Measurements from ENCODE around the gene SP6. TPM values are rescaled to one million over a fixed set of nuclear protein-coding genes. Genes with fewer than 3 reads are reported as not detected.

SP6 gene
- total and polyA plus RNA-seq, 7 experiments from 2014 or later, result 0.05 to 0.29 (median 0.19) TPM; not detected in 3

GRCh38 chr17:47846716-47847340 lies 4.1 kb downstream of the SP6 start:
- ChIA-PET CTCF (interaction anchor here (0.6 to 11.5 kb wide), 3 partner anchors 10 to 1785 kb away, joined by 4 to 290 read pairs (median 4); partner anchors contain the start of gene SP2), POLR2A (interaction anchor here (1.2 to 6.6 kb wide), 3 partner anchors 16 to 48 kb away, joined by 4 to 38 read pairs (median 17); partner anchors contain the start of genes LRRC46, MRPL10 and SP2)
- Mint-ChIP-seq H3K4me3 (peak overlapping the region in 5 of 10 donors; percentile 2 to 31 (median 26)), H3K9me3 (peaks cover 0 to 6% (median 0%) of the 10 kb centered on the region in 11 donors), H3K27ac (peak overlapping the region in 1 of 9 donors; percentile 17), H3K36me3 (no peaks in the 10 kb centered on the region), H3K27me3 (peaks cover 44 to 72% (median 60%) of the 10 kb centered on the region in 5 donors), H3K4me1 (peaks cover 18 to 37% (median 26%) of the 10 kb centered on the region in 7 donors)
- DNase-seq (no peak), ATAC-seq (no peak)
- Histone ChIP-seq H3K9me3 (ENCODE audit: control insufficient read depth in 2 of 3, low read length in 3 of 3) (no peaks in the 10 kb centered on the region), H3K36me3 (ENCODE audit: control insufficient read depth in 2 of 3, insufficient read depth in 3 of 3, low read length in 3 of 3) (no peaks in the 10 kb centered on the region), H3K4me3 (ENCODE audit: low read length) (no peak overlapping the region), H3K27ac (ENCODE audit: low read depth, low read length) (no peak overlapping the region), H3K27me3 (ENCODE audit: control insufficient read depth in 2 of 2, insufficient read depth in 2 of 2, low read length in 2 of 2) (peaks cover 0 to 35% of the 10 kb centered on the region in 2 donors), H3K4me1 (ENCODE audit: control insufficient read depth in 2 of 2, insufficient read depth in 2 of 2, low read length in 2 of 2) (peaks cover 8 to 17% of the 10 kb centered on the region in 2 donors)
- intact Hi-C loops (cut with micrococcal nuclease), result loop anchor here in 1 of 2 donors (10.0 kb wide), 1 partner anchor 198 kb away; the partner anchor contains the start of gene NFE2L1

GRCh38 chr17:47845716-47846075 lies 5.3 kb downstream of the SP6 start:
- H3K4me1 Mint-ChIP-seq, result peaks cover 17 to 43% (median 33%) of the 10 kb centered on the region in 7 donors
- ChIA-PET POLR2A (interaction anchor here (0.9 to 6.6 kb wide), 3 partner anchors 23 to 49 kb away, joined by 3 to 38 read pairs (median 3); partner anchors contain the start of gene SP2), CTCF (interaction anchor here (11.5 kb wide), 1 partner anchor 43 kb away, joined by 290 read pairs; the partner anchor contains the start of gene SP2)
- peaks cover 0 to 4% (median 0%) of the 10 kb centered on the region in 3 experiments for H3K36me3 ChIP-seq (ENCODE audit: control insufficient read depth in 2 of 3, insufficient read depth in 3 of 3, low read length in 3 of 3)
- intact Hi-C loops (cut with micrococcal nuclease), result loop anchor here in 1 of 2 donors (10.0 kb wide), 1 partner anchor 199 kb away; the partner anchor contains the start of gene NFE2L1
- H3K27me3 ChIP-seq (ENCODE audit: control insufficient read depth in 2 of 2, insufficient read depth in 2 of 2, low read length in 2 of 2), result peaks cover 0 to 30% of the 10 kb centered on the region in 2 donors
- ATAC-seq (no peak), DNase-seq (no peak)
- H3K27ac ChIP-seq (ENCODE audit: low read depth, low read length), result no peak overlapping the region
- H3K27ac Mint-ChIP-seq, result no peak overlapping the region
- no peaks in the 10 kb centered on the region for H3K36me3 Mint-ChIP-seq
- peaks cover 13 to 19% of the 10 kb centered on the region in 2 donors for H3K4me1 ChIP-seq (ENCODE audit: control insufficient read depth in 2 of 2, insufficient read depth in 2 of 2, low read length in 2 of 2)
- peaks cover 41 to 63% (median 54%) of the 10 kb centered on the region in 5 donors for H3K27me3 Mint-ChIP-seq
- H3K4me3 Mint-ChIP-seq, result no peak overlapping the region
- H3K9me3 ChIP-seq (ENCODE audit: control insufficient read depth in 2 of 3, low read length in 3 of 3), result no peaks in the 10 kb centered on the region
- no peak overlapping the region for H3K4me3 ChIP-seq (ENCODE audit: low read length)
- peaks cover 0 to 5% (median 0%) of the 10 kb centered on the region in 11 donors for H3K9me3 Mint-ChIP-seq

- Mint-ChIP-seq H3K27ac (no peak overlapping the region), H3K4me1 (peaks cover 12 to 42% (median 33%) of the 10 kb centered on the region in 7 donors), H3K27me3 (peaks cover 37 to 57% (median 50%) of the 10 kb centered on the region in 5 donors), H3K36me3 (no peaks in the 10 kb centered on the region), H3K9me3 (peaks cover 0 to 3% (median 0%) of the 10 kb centered on the region in 11 donors), H3K4me3 (no peak overlapping the region)
- intact Hi-C loops (cut with micrococcal nuclease), result loop anchor here (5.0 to 10.0 kb wide), 4 partner anchors 177 to 772 kb away; partner anchors contain the start of genes HOXB8 (in 1 of the 2) and NFE2L1 (in 1 of the 2)
- CTCF ChIA-PET, result interaction anchor here (0.6 to 11.5 kb wide), 3 partner anchors 23 to 44 kb away, joined by 3 to 290 read pairs (median 3); partner anchors contain the start of genes OSBPL7 and SP2
- H3K27me3 ChIP-seq (ENCODE audit: control insufficient read depth in 2 of 2, insufficient read depth in 2 of 2, low read length in 2 of 2), result peaks cover 0 to 30% of the 10 kb centered on the region in 2 donors
- DNase-seq (no peak), ATAC-seq (no peak)
- H3K9me3 ChIP-seq (ENCODE audit: control insufficient read depth in 2 of 3, low read length in 3 of 3), result no peaks in the 10 kb centered on the region
- H3K27ac ChIP-seq (ENCODE audit: low read depth, low read length), result no peak overlapping the region
- H3K4me3 ChIP-seq (ENCODE audit: low read length), result no peak overlapping the region
- POLR2A ChIA-PET, result interaction anchor here (0.9 to 6.6 kb wide), 3 partner anchors 23 to 50 kb away, joined by 3 to 38 read pairs (median 3); partner anchors contain the start of gene SP2
- H3K36me3 ChIP-seq (ENCODE audit: control insufficient read depth in 2 of 3, insufficient read depth in 3 of 3, low read length in 3 of 3), result peaks cover 0 to 4% (median 0%) of the 10 kb centered on the region in 3 experiments
- H3K4me1 ChIP-seq (ENCODE audit: control insufficient read depth in 2 of 2, insufficient read depth in 2 of 2, low read length in 2 of 2), result peaks cover 15 to 20% of the 10 kb centered on the region in 2 donors
These were observed 5.9 kb downstream of the SP6 start for GRCh38 chr17:47844814-47845715.

GRCh38 chr17:47844227-47844626 lies 6.7 kb downstream of the SP6 start:
- Mint-ChIP-seq H3K27me3 (peaks cover 30 to 49% (median 42%) of the 10 kb centered on the region in 5 donors), H3K4me3 (no peak overlapping the region), H3K36me3 (no peaks in the 10 kb centered on the region), H3K27ac (no peak overlapping the region), H3K9me3 (peaks cover 0 to 2% (median 0%) of the 10 kb centered on the region in 11 donors), H3K4me1 (peaks cover 12 to 41% (median 38%) of the 10 kb centered on the region in 7 donors)
- ATAC-seq (no peak), DNase-seq (no peak)
- intact Hi-C loops (cut with micrococcal nuclease), result loop anchor here (5.0 to 10.0 kb wide), 4 partner anchors 178 to 773 kb away; partner anchors contain the start of genes HOXB8 (in 1 of the 2) and NFE2L1 (in 1 of the 2)
- peaks cover 19 to 21% of the 10 kb centered on the region in 2 donors for H3K4me1 ChIP-seq (ENCODE audit: control insufficient read depth in 2 of 2, insufficient read depth in 2 of 2, low read length in 2 of 2)
- no peak overlapping the region for H3K4me3 ChIP-seq (ENCODE audit: low read length)
- H3K9me3 ChIP-seq (ENCODE audit: control insufficient read depth in 2 of 3, low read length in 3 of 3), result no peaks in the 10 kb centered on the region
- H3K27ac ChIP-seq (ENCODE audit: low read depth, low read length), result no peak overlapping the region
- ChIA-PET CTCF (interaction anchor here (0.6 to 11.5 kb wide), 2 partner anchors 22 to 45 kb away, joined by 3 to 290 read pairs; partner anchors contain the start of genes OSBPL7 and SP2), POLR2A (interaction anchor here (6.6 kb wide), 1 partner anchor 51 kb away, joined by 38 read pairs; the partner anchor contains the start of gene SP2)
- peaks cover 0 to 30% of the 10 kb centered on the region in 2 donors for H3K27me3 ChIP-seq (ENCODE audit: control insufficient read depth in 2 of 2, insufficient read depth in 2 of 2, low read length in 2 of 2)
- H3K36me3 ChIP-seq (ENCODE audit: control insufficient read depth in 2 of 3, insufficient read depth in 3 of 3, low read length in 3 of 3), result peaks cover 0 to 4% (median 0%) of the 10 kb centered on the region in 3 experiments

GRCh38 chr17:47843391-47843730 lies 7.6 kb downstream of the SP6 start:
- peaks cover 12 to 47% (median 36%) of the 10 kb centered on the region in 7 donors for H3K4me1 Mint-ChIP-seq
- ChIA-PET POLR2A (interaction anchor here (1.0 to 5.0 kb wide), 5 partner anchors 11 to 53 kb away, joined by 3 to 42 read pairs (median 4); partner anchors contain the start of genes LRRC46, MRPL10 and SP2), CTCF (interaction anchor here (0.9 to 11.5 kb wide), 4 partner anchors 46 to 750 kb away, joined by 3 to 290 read pairs (median 6); partner anchors contain the start of genes PNPO and SP2)
- no peaks in the 10 kb centered on the region for H3K9me3 Mint-ChIP-seq
- no peak overlapping the region for H3K4me3 ChIP-seq (ENCODE audit: low read length)
- H3K9me3 ChIP-seq (ENCODE audit: control insufficient read depth in 2 of 3, low read length in 3 of 3), result no peaks in the 10 kb centered on the region
- no peak overlapping the region for H3K27ac ChIP-seq (ENCODE audit: low read depth, low read length)
- ATAC-seq (no peak), DNase-seq (no peak)
- peak overlapping the region in 3 of 9 donors; percentile 10 to 86 (median 60) for H3K27ac Mint-ChIP-seq
- no peaks in the 10 kb centered on the region for H3K36me3 Mint-ChIP-seq
- peaks cover 21 to 40% (median 33%) of the 10 kb centered on the region in 5 donors for H3K27me3 Mint-ChIP-seq
- H3K4me3 Mint-ChIP-seq, result peak overlapping the region in 2 of 10 donors; percentile 60 to 63
- peaks cover 19 to 21% of the 10 kb centered on the region in 2 donors for H3K4me1 ChIP-seq (ENCODE audit: control insufficient read depth in 2 of 2, insufficient read depth in 2 of 2, low read length in 2 of 2)
- intact Hi-C loops (cut with micrococcal nuclease), result loop anchor here (1.0 to 10.0 kb wide), 6 partner anchors 103 to 774 kb away; partner anchors contain the start of genes HOXB8 (in 1 of the 2) and NFE2L1 (in 1 of the 2)
- H3K27me3 ChIP-seq (ENCODE audit: control insufficient read depth in 2 of 2, insufficient read depth in 2 of 2, low read length in 2 of 2), result peaks cover 0 to 22% of the 10 kb centered on the region in 2 donors
- peaks cover 0 to 9% (median 0%) of the 10 kb centered on the region in 3 experiments for H3K36me3 ChIP-seq (ENCODE audit: control insufficient read depth in 2 of 3, insufficient read depth in 3 of 3, low read length in 3 of 3)
